Trophoblast cell (in vitro differentiated cells and primary cell): ENCODE measurements around the gene SLC7A5.

Experiments
- DNase-seq, 2 donors: peaks; one replicate each; pipeline ENCODE4 v3.0.0-alpha.2; 2016
- H2AFZ ChIP-seq: 2 replicates; pipeline ENCODE4 v1.6.1; 2013; ENCODE audit warnings: low read length, moderate library complexity, mild to moderate bottlenecking; ENCODE audit not compliant: insufficient read depth, poor library complexity
- H2AK5ac ChIP-seq: 2 replicates; pipeline ENCODE4 v1.6.1; 2013; ENCODE audit warnings: mild to moderate bottlenecking, low read length
- H2BK120ac ChIP-seq: 2 replicates; pipeline ENCODE4 v1.6.1; 2013; ENCODE audit warnings: low read length, mild to moderate bottlenecking, moderate library complexity; ENCODE audit not compliant: insufficient read depth, poor library complexity
- H2BK12ac ChIP-seq: 2 replicates; pipeline ENCODE4 v1.6.1; 2013; ENCODE audit warnings: mild to moderate bottlenecking, low read length, moderate library complexity
- H2BK5ac ChIP-seq: 2 replicates; pipeline ENCODE4 v1.6.1; 2013; ENCODE audit warnings: low read length, low read depth, moderate library complexity, mild to moderate bottlenecking; ENCODE audit not compliant: poor library complexity
- H3K14ac ChIP-seq: 2 replicates; pipeline ENCODE4 v1.6.1; 2013; ENCODE audit warnings: mild to moderate bottlenecking, low read length
- H3K18ac ChIP-seq: 2 replicates; pipeline ENCODE4 v1.6.1; 2013; ENCODE audit warnings: mild to moderate bottlenecking, low read length
- H3K23ac ChIP-seq: 2 replicates; pipeline ENCODE4 v1.6.1; 2013; ENCODE audit warnings: low read length
- H3K27ac ChIP-seq: 2 replicates; pipeline ENCODE4 v1.5.1; 2013; ENCODE audit warnings: low read depth, mild to moderate bottlenecking, inconsistent platforms, low read length, moderate library complexity
- H3K27me3 ChIP-seq: 2 replicates; pipeline ENCODE4 v1.6.1; 2013; ENCODE audit warnings: inconsistent platforms, mild to moderate bottlenecking, low read length, moderate library complexity; ENCODE audit not compliant: insufficient read depth
- H3K36me3 ChIP-seq, 2 experiments: 1 replicate in 1 of 2; 2 replicates in 1 of 2; pipeline ENCODE4 v1.6.1; 2013; ENCODE audit warnings: low read length in 2 of 2, mild to moderate bottlenecking in 2 of 2, moderate library complexity in 1 of 2; ENCODE audit not compliant: insufficient read depth in 2 of 2, control insufficient read depth in 1 of 2
- H3K4ac ChIP-seq: 2 replicates; pipeline ENCODE4 v1.6.1; 2013; ENCODE audit warnings: low read depth, mild to moderate bottlenecking, low read length, moderate library complexity
- H3K4me1 ChIP-seq, 2 experiments: 1 replicate in 1 of 2; 2 replicates in 1 of 2; pipeline ENCODE4 v1.6.1; 2013; ENCODE audit warnings: low read length in 2 of 2, mild to moderate bottlenecking in 2 of 2, moderate library complexity in 1 of 2; ENCODE audit not compliant: insufficient read depth in 2 of 2, control insufficient read depth in 1 of 2
- H3K4me2 ChIP-seq: 2 replicates; pipeline ENCODE4 v1.6.1; 2013; ENCODE audit warnings: inconsistent platforms, mild to moderate bottlenecking, low read length, moderate library complexity
- H3K4me3 ChIP-seq: 2 replicates; pipeline ENCODE4 v1.5.1; 2013; ENCODE audit warnings: mild to moderate bottlenecking, low read depth, low read length, inconsistent platforms
- H3K79me1 ChIP-seq: one replicate; pipeline ENCODE4 v1.6.1; 2013; ENCODE audit warnings: low read length
- H3K79me2 ChIP-seq: 2 replicates; pipeline ENCODE4 v1.6.1; 2013; ENCODE audit warnings: low read length, mild to moderate bottlenecking; ENCODE audit not compliant: control insufficient read depth, insufficient read depth, poor library complexity
- H3K9ac ChIP-seq: 2 replicates; pipeline ENCODE4 v1.6.1; 2013; ENCODE audit warnings: mild to moderate bottlenecking, low read length
- H3K9me3 ChIP-seq: 2 replicates; pipeline ENCODE4 v1.6.1; 2013; ENCODE audit warnings: low read depth, mild to moderate bottlenecking, control low read depth, inconsistent platforms, low read length; ENCODE audit not compliant: insufficient read depth
- H4K12ac ChIP-seq: 2 replicates; pipeline ENCODE4 v1.6.1; 2013; ENCODE audit warnings: low read depth, mild to moderate bottlenecking, low read length, moderate library complexity
- H4K8ac ChIP-seq: 2 replicates; pipeline ENCODE4 v1.6.1; 2013; ENCODE audit warnings: low read depth, mild to moderate bottlenecking, low read length, moderate library complexity
- H4K91ac ChIP-seq: one replicate; pipeline ENCODE4 v1.6.1; 2013; ENCODE audit warnings: low read depth, mild to moderate bottlenecking, low read length, moderate library complexity
- WGBS: extraction: QIAGEN DNeasy Blood & Tissue Kit; methylation state at CpG from one replicate; pipeline ENCODE4 v1.1.7; 2013; ENCODE audit warnings: missing lambda C conversion rate; ENCODE audit not compliant: insufficient read length, insufficient coverage; ENCODE audit errors: extremely low coverage; 5-methylcytosine and 5-hydroxymethylcytosine counted together

SLC7A5 gene

GRCh38 chr16:87855852-87856715 lies 13.2 kb downstream of the SLC7A5 start:
- peaks cover 46% of the 10 kb centered on the region for H3K79me1 ChIP-seq
- no peak overlapping the region for H2AK5ac ChIP-seq
- peak overlapping the region; percentile 69 for H4K91ac ChIP-seq
- H3K4me1 ChIP-seq, result peaks cover 64 to 72% of the 10 kb centered on the region in 2 experiments
- H3K27ac ChIP-seq, result peak overlapping the region; percentile 56
- no peak overlapping the region for H3K4me2 ChIP-seq
- no peak overlapping the region for H3K4me3 ChIP-seq
- no peak overlapping the region for H3K14ac ChIP-seq
- H3K9ac ChIP-seq, result no peak overlapping the region
- H3K18ac ChIP-seq, result peak overlapping the region; percentile 39
- H3K9me3 ChIP-seq, result peaks cover 4% of the 10 kb centered on the region
- no peak overlapping the region for H2BK5ac ChIP-seq
- H2AFZ ChIP-seq, result no peak overlapping the region
- no peak overlapping the region for H3K23ac ChIP-seq
- H4K12ac ChIP-seq, result no peak overlapping the region
- no peaks in the 10 kb centered on the region for H3K27me3 ChIP-seq
- DNase-seq, result no peak
- H3K79me2 ChIP-seq, result peaks cover 32% of the 10 kb centered on the region
- H3K36me3 ChIP-seq, result peaks cover 32 to 45% of the 10 kb centered on the region in 2 experiments
- no peak overlapping the region for H2BK12ac ChIP-seq
- no peak overlapping the region for H2BK120ac ChIP-seq
- peak overlapping the region; percentile 36 for H3K4ac ChIP-seq
- H4K8ac ChIP-seq, result no peak overlapping the region
- WGBS, result no CpG with 5 or more reads among the region's 26 CpGs

GRCh38 chr16:87854907-87855683 lies 14.2 kb downstream of the SLC7A5 start:
- Histone ChIP-seq H4K91ac (peak overlapping the region; percentile 69), H4K8ac (no peak overlapping the region), H2BK5ac (peak overlapping the region; percentile 84), H3K27me3 (no peaks in the 10 kb centered on the region), H3K79me2 (peaks cover 30% of the 10 kb centered on the region), H3K4me1 (peaks cover 66 to 73% of the 10 kb centered on the region in 2 experiments), H3K4ac (peak overlapping the region; percentile 46), H3K79me1 (peaks cover 50% of the 10 kb centered on the region), H3K18ac (peak overlapping the region; percentile 58), H3K9me3 (peaks cover 4% of the 10 kb centered on the region), H4K12ac (no peak overlapping the region), H2BK12ac (peak overlapping the region; percentile 53), H3K36me3 (peaks cover 37 to 48% of the 10 kb centered on the region in 2 experiments), H3K4me3 (no peak overlapping the region), H2BK120ac (peak overlapping the region; percentile 63), H2AFZ (no peak overlapping the region), H3K4me2 (no peak overlapping the region), H3K14ac (peak overlapping the region; percentile 59), H2AK5ac (peak overlapping the region; percentile 61), H3K27ac (peak overlapping the region; percentile 89), H3K9ac (no peak overlapping the region), H3K23ac (no peak overlapping the region)
- no peak for DNase-seq
- WGBS, result no CpG with 5 or more reads among the region's 22 CpGs

GRCh38 chr16:87854053-87854906 lies 15.0 kb downstream of the SLC7A5 start:
- no peak overlapping the region for H2AFZ ChIP-seq
- H2BK5ac ChIP-seq, result peak overlapping the region; percentile 84
- H4K91ac ChIP-seq, result peak overlapping the region; percentile 78
- peaks cover 4% of the 10 kb centered on the region for H3K9me3 ChIP-seq
- no peak for DNase-seq
- peaks cover 35% of the 10 kb centered on the region for H3K79me2 ChIP-seq
- peaks cover 45 to 55% of the 10 kb centered on the region in 2 experiments for H3K36me3 ChIP-seq
- H3K4me1 ChIP-seq, result peaks cover 67 to 74% of the 10 kb centered on the region in 2 experiments
- WGBS, result no CpG with 5 or more reads among the region's 21 CpGs
- peak overlapping the region; percentile 76 for H3K18ac ChIP-seq
- H3K4me3 ChIP-seq, result no peak overlapping the region
- no peak overlapping the region for H4K12ac ChIP-seq
- no peak overlapping the region for H3K9ac ChIP-seq
- peak overlapping the region; percentile 46 for H3K4ac ChIP-seq
- peak overlapping the region; percentile 62 for H2BK12ac ChIP-seq
- H2AK5ac ChIP-seq, result peak overlapping the region; percentile 66
- peak overlapping the region; percentile 63 for H2BK120ac ChIP-seq
- H4K8ac ChIP-seq, result peak overlapping the region; percentile 52
- H3K27me3 ChIP-seq, result no peaks in the 10 kb centered on the region
- H3K27ac ChIP-seq, result peak overlapping the region; percentile 89
- peaks cover 51% of the 10 kb centered on the region for H3K79me1 ChIP-seq
- H3K4me2 ChIP-seq, result peak overlapping the region; percentile 30
- no peak overlapping the region for H3K23ac ChIP-seq
- H3K14ac ChIP-seq, result peak overlapping the region; percentile 59
